GM21737 (cell line): ENCODE measurements around the gene C3orf62.
"Not testable (repeated sequence)": the region's sequence is repeated elsewhere in the genome, so short reads cannot be mapped to it uniquely, and the experiment has no call there.

Source experiments
- ATAC-seq: cut with Tn5 transposase; IDR thresholded peaks from one replicate; pipeline ENCODE4 v1.9.1; 2021; ENCODE audit warnings: mild to moderate bottlenecking, moderate library complexity; ENCODE audit not compliant: unreplicated experiment

Gene C3orf62

GRCh38 chr3:49269443-49270155 lies 7.4 kb downstream of the C3orf62 start:
- ATAC-seq = no peak

GRCh38 chr3:49266410-49267095 lies 10.5 kb downstream of the C3orf62 start:
- ATAC-seq = no peak

- no peak for ATAC-seq
Measured at GRCh38 chr3:49265661-49266386, 11.2 kb downstream of the C3orf62 start.

GRCh38 chr3:49263159-49263889 lies 13.7 kb downstream of the C3orf62 start:
- ATAC-seq = no peak

GRCh38 chr3:49260806-49261324 lies 16.2 kb downstream of the C3orf62 start:
- ATAC-seq = no peak

- ATAC-seq = no peak
Measured at GRCh38 chr3:49257187-49257586, 19.8 kb downstream of the C3orf62 start.

GRCh38 chr3:49255718-49256511 lies 21.1 kb downstream of the C3orf62 start:
- ATAC-seq = no peak

- no peak for ATAC-seq
Measured at GRCh38 chr3:49255112-49255511, 21.9 kb downstream of the C3orf62 start.

- no peak for ATAC-seq
Measured at GRCh38 chr3:49253512-49253911, 23.5 kb downstream of the C3orf62 start.

GRCh38 chr3:49248840-49249227 lies 28.2 kb downstream of the C3orf62 start:
- no peak for ATAC-seq

- no peak for ATAC-seq
Measured at GRCh38 chr3:49244581-49245205, 32.3 kb downstream of the C3orf62 start.

- not testable (repeated sequence) for ATAC-seq
Measured at GRCh38 chr3:49240091-49240490, 36.9 kb downstream of the C3orf62 start.

- ATAC-seq = no peak
Measured at GRCh38 chr3:49238274-49239127, 38.5 kb downstream of the C3orf62 start.

GRCh38 chr3:49237344-49237743 lies 39.7 kb downstream of the C3orf62 start:
- ATAC-seq = no peak

- ATAC-seq = no peak
Measured at GRCh38 chr3:49236226-49236625, 40.8 kb downstream of the C3orf62 start.

- ATAC-seq = not testable (repeated sequence)
Measured at GRCh38 chr3:49228817-49229216, 48.2 kb downstream of the C3orf62 start.

GRCh38 chr3:49222002-49222401 lies 55.0 kb downstream of the C3orf62 start:
- ATAC-seq = no peak

GRCh38 chr3:49220985-49221563 lies 56.0 kb downstream of the C3orf62 start:
- not testable (repeated sequence) for ATAC-seq
